ENCODE data around the gene MTHFD1L. TPM values are rescaled to one million over a fixed set of nuclear protein-coding genes. Genes with fewer than 3 reads are reported as not detected.

The MTHFD1L gene
- total and polyA plus RNA-seq, 7 donors = 0.60 to 17.9 (median 3.0) TPM

DNA sequence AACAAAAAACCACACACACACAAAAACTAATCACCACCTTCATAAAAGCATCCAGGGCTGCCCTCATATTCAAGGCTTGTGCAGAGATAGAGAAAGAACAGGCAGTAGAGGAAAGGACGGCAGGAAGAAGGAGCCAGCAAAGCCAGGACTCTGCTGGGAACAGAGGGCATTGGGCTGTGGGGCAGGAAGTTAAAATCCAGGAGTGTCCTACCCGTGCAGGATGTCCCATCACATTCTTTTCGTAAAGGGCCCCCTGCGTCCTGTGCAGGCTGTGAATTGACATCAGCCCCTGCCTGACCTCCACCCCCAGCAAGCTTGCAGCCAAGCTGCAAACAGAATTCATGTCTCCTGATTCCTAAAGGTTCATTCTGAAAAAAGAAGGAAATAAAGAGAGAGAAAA lies 277.8 kb downstream of the MTHFD1L start:
- intact Hi-C loops (cut with DNase I) = no loop called here
- no peak for TF ChIP-seq CTCF (IDR thresholded peaks at IDR 0.05)
- no peak for TF ChIP-seq EP300 (IDR thresholded peaks at IDR 0.05)
- TF ChIP-seq POLR2A (IDR thresholded peaks at IDR 0.05) = no peak
- TF ChIP-seq POLR2AphosphoS5 (IDR thresholded peaks at IDR 0.05) = no peak
- Histone ChIP-seq H3K4me1 (peaks cover 0 to 18% (median 12%) of the 10 kb centered on the region in 4 donors), H3K27ac (no peak overlapping the region), H3K9me3 (no peaks in the 10 kb centered on the region), H3K4me3 (no peak overlapping the region), H3K27me3 (no peaks in the 10 kb centered on the region), H3K36me3 (no peaks in the 10 kb centered on the region)
- no peak for DNase-seq
- 76 to 78% methylated on average over 4 of the region's 4 CpGs for WGBS, 2 donors

DNA sequence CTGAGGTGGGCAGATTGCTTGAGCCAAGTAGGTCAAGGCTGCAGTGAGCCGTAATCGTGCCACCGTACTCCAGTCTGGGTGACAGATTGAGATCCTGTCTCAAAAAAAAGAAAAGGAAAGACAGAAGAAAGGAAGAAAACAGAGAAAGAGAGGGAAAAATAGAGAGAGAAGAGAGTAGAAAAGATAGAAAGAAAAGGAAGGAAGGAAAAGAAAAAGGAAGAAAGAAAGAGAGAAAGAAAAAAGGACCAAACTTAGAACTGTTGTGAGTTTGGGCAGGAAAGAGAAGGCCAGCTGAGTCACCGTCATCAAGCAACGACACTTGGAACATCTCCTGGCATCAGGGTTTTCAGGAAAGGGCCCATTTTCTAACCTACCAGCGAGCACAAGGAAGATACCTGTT lies 278.3 kb downstream of the MTHFD1L start:
- no peak overlapping the region for H3K4me3 ChIP-seq
- no peaks in the 10 kb centered on the region for H3K27me3 ChIP-seq
- H3K36me3 ChIP-seq = no peaks in the 10 kb centered on the region
- intact Hi-C loops (cut with DNase I) = no loop called here
- H3K4me1 ChIP-seq = peaks cover 0 to 18% (median 12%) of the 10 kb centered on the region in 4 donors
- no peak overlapping the region for H3K27ac ChIP-seq
- WGBS, 2 donors = 85 to 87% methylated on average over 6 of the region's 6 CpGs
- no peak for TF ChIP-seq POLR2AphosphoS5 (IDR thresholded peaks at IDR 0.05)
- no peak for TF ChIP-seq EP300 (IDR thresholded peaks at IDR 0.05)
- TF ChIP-seq POLR2A (IDR thresholded peaks at IDR 0.05) = no peak
- TF ChIP-seq CTCF (IDR thresholded peaks at IDR 0.05) = no peak
- no peak for DNase-seq
- no peaks in the 10 kb centered on the region for H3K9me3 ChIP-seq

- no peak overlapping the region for H3K4me3 ChIP-seq
- no peak overlapping the region for H3K27ac ChIP-seq
- TF ChIP-seq POLR2AphosphoS5 (IDR thresholded peaks at IDR 0.05) (no peak), CTCF (IDR thresholded peaks at IDR 0.05) (no peak), POLR2A (IDR thresholded peaks at IDR 0.05) (no peak), EP300 (IDR thresholded peaks at IDR 0.05) (no peak)
- no peaks in the 10 kb centered on the region for H3K27me3 ChIP-seq
- intact Hi-C loops (cut with DNase I) = no loop called here
- H3K4me1 ChIP-seq = peaks cover 0 to 7% (median 3%) of the 10 kb centered on the region in 4 donors
- no peaks in the 10 kb centered on the region for H3K9me3 ChIP-seq
- no peak for DNase-seq
- H3K36me3 ChIP-seq = no peaks in the 10 kb centered on the region
- WGBS, 2 donors = 93% methylated on average over 14 of the region's 14 CpGs
Observed at GRCh38 chr6:151147118-151147832, 281.8 kb downstream of the MTHFD1L start.

DNA sequence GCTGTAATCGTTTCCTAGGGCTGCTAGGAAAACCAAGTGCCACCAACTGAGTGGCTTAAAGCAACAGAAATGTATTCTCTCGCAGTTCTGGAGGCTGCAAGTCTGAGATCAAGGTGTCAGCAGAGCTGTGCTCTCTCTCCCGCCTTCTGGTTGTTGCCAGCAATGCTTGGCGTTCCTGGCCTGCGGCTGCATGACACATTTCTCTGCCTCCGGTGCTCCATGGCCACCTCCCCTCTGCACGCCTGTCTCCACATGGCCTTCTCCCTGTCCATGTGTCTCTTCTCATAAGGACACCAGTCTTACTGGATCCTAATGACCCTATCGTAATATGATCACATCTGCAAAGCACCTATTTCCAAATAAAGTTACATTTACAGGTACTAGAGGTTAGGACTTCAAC lies 282.6 kb downstream of the MTHFD1L start:
- no peak overlapping the region for H3K4me3 ChIP-seq
- no peaks in the 10 kb centered on the region for H3K27me3 ChIP-seq
- 80 to 83% methylated on average over 8 of the region's 8 CpGs for WGBS, 2 donors
- no peak for DNase-seq
- H3K36me3 ChIP-seq = no peaks in the 10 kb centered on the region
- H3K27ac ChIP-seq = no peak overlapping the region
- no peaks in the 10 kb centered on the region for H3K9me3 ChIP-seq
- TF ChIP-seq EP300 (IDR thresholded peaks at IDR 0.05) = no peak
- TF ChIP-seq POLR2AphosphoS5 (IDR thresholded peaks at IDR 0.05) = no peak
- no peak for TF ChIP-seq POLR2A (IDR thresholded peaks at IDR 0.05)
- TF ChIP-seq CTCF (IDR thresholded peaks at IDR 0.05) = no peak
- intact Hi-C loops (cut with DNase I) = no loop called here
- H3K4me1 ChIP-seq = peaks cover 0 to 7% (median 3%) of the 10 kb centered on the region in 4 donors

GRCh38 chr6:151149793-151150192 lies 284.3 kb downstream of the MTHFD1L start:
- H3K36me3 ChIP-seq = no peaks in the 10 kb centered on the region
- DNase-seq = no peak
- H3K27me3 ChIP-seq = no peaks in the 10 kb centered on the region
- no peak for TF ChIP-seq CTCF (IDR thresholded peaks at IDR 0.05)
- TF ChIP-seq POLR2AphosphoS5 (IDR thresholded peaks at IDR 0.05) = no peak
- TF ChIP-seq EP300 (IDR thresholded peaks at IDR 0.05) = no peak
- no peak for TF ChIP-seq POLR2A (IDR thresholded peaks at IDR 0.05)
- intact Hi-C loops (cut with DNase I) = no loop called here
- H3K9me3 ChIP-seq = no peaks in the 10 kb centered on the region
- H3K4me3 ChIP-seq = no peak overlapping the region
- no peak overlapping the region for H3K27ac ChIP-seq
- peaks cover 0 to 17% (median 10%) of the 10 kb centered on the region in 4 donors for H3K4me1 ChIP-seq
- WGBS, 2 donors = 79 to 85% methylated on average over 3 of the region's 3 CpGs
